ENCODE measurements around the gene CEMP1.

The CEMP1 gene

GRCh38 chr16:2497695-2498484 lies 33.3 kb downstream of the CEMP1 start:
- no peak for TF ChIP-seq CTCF (IDR thresholded peaks at IDR 0.05)

- no peak for TF ChIP-seq CTCF (IDR thresholded peaks at IDR 0.05)
Observed at GRCh38 chr16:2497116-2497630, 34.0 kb downstream of the CEMP1 start.

GRCh38 chr16:2496223-2497115 lies 34.7 kb downstream of the CEMP1 start:
- TF ChIP-seq CTCF (IDR thresholded peaks at IDR 0.05), result no peak

- no peak for TF ChIP-seq CTCF (IDR thresholded peaks at IDR 0.05)
Observed at GRCh38 chr16:2495041-2495440, 36.2 kb downstream of the CEMP1 start.

- no peak for TF ChIP-seq CTCF (IDR thresholded peaks at IDR 0.05)
Observed at GRCh38 chr16:2494616-2495015, 36.6 kb downstream of the CEMP1 start.

- TF ChIP-seq CTCF (IDR thresholded peaks at IDR 0.05), result no peak
Observed at GRCh38 chr16:2493605-2494004, 37.6 kb downstream of the CEMP1 start.

GRCh38 chr16:2492292-2492691 lies 38.9 kb downstream of the CEMP1 start:
- TF ChIP-seq CTCF (IDR thresholded peaks at IDR 0.05), result no peak

Data from LNCAP (cell line).